Measurements from ENCODE around the gene ZNF883.

The ZNF883 gene

DNA sequence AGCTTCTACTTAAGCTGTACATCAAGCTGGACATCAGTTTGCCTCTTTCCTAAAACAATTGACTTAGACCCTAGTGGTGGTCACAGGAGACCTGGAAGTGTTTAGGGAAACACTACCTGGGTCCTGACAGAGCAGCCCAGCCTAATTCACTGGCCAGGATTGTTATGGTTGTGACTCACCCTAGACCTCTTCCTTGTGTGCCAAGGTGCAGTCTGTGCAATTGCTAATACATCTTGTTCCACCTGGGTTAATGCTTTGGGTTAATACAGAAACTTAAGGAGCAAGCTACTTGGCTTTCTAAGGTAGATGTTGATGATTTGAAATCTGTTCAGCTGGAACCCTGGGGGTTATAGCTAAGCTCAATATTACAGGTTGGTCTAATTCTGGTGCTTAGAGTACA, 72.6 kb downstream of the ZNF883 start:
- DNase-seq: no peak
- Histone ChIP-seq H3K9ac (ENCODE audit: low read length) (no peak overlapping the region), H2AFZ (ENCODE audit: low read length) (no peak overlapping the region), H3K9me2 (replicated peaks; ENCODE audit: insufficient read depth, low read length) (no peaks in the 10 kb centered on the region), H4K20me1 (ENCODE audit: insufficient read depth, low read length) (no peaks in the 10 kb centered on the region), H3K27ac (ENCODE audit: low read length) (no peak overlapping the region), H3K4me3 (ENCODE audit: low read length) (no peak overlapping the region), H3K4me1 (ENCODE audit: low read length) (no peaks in the 10 kb centered on the region), H3K36me3 (replicated peaks; ENCODE audit: insufficient read depth, low read length) (no peaks in the 10 kb centered on the region), H3K4me2 (ENCODE audit: low read depth, low read length) (no peak overlapping the region), H3K79me2 (ENCODE audit: low read length) (no peaks in the 10 kb centered on the region), H3F3A (ENCODE audit: insufficient read depth, low read length) (no peaks in the 10 kb centered on the region), H3K9me3 (replicated peaks; ENCODE audit: insufficient read depth, low read length) (no peaks in the 10 kb centered on the region), H3K27me3 (replicated peaks; ENCODE audit: insufficient read depth, low read length) (no peaks in the 10 kb centered on the region)
- TF ChIP-seq EZH2phosphoT487 (IDR thresholded peaks at IDR 0.05; ENCODE audit: low read length) (no peak), EZH2 (optimal IDR thresholded peaks at IDR 0.05; ENCODE audit: low read depth, low read length) (no peak)
- TF ChIP-seq, protein P1, sequence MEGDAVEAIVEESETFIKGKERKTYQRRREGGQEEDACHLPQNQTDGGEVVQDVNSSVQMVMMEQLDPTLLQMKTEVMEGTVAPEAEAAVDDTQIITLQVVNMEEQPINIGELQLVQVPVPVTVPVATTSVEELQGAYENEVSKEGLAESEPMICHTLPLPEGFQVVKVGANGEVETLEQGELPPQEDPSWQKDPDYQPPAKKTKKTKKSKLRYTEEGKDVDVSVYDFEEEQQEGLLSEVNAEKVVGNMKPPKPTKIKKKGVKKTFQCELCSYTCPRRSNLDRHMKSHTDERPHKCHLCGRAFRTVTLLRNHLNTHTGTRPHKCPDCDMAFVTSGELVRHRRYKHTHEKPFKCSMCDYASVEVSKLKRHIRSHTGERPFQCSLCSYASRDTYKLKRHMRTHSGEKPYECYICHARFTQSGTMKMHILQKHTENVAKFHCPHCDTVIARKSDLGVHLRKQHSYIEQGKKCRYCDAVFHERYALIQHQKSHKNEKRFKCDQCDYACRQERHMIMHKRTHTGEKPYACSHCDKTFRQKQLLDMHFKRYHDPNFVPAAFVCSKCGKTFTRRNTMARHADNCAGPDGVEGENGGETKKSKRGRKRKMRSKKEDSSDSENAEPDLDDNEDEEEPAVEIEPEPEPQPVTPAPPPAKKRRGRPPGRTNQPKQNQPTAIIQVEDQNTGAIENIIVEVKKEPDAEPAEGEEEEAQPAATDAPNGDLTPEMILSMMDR (IDR thresholded peaks at IDR 0.05; ENCODE audit: low read length): no peak

- no peak for DNase-seq
- H3F3A ChIP-seq (ENCODE audit: insufficient read depth, low read length): no peaks in the 10 kb centered on the region
- no peaks in the 10 kb centered on the region for H3K79me2 ChIP-seq (ENCODE audit: low read length)
- no peak overlapping the region for H3K9ac ChIP-seq (ENCODE audit: low read length)
- no peaks in the 10 kb centered on the region for H3K9me2 ChIP-seq (replicated peaks; ENCODE audit: insufficient read depth, low read length)
- no peaks in the 10 kb centered on the region for H3K36me3 ChIP-seq (replicated peaks; ENCODE audit: insufficient read depth, low read length)
- H2AFZ ChIP-seq (ENCODE audit: low read length): no peak overlapping the region
- H4K20me1 ChIP-seq (ENCODE audit: insufficient read depth, low read length): no peaks in the 10 kb centered on the region
- no peak overlapping the region for H3K4me3 ChIP-seq (ENCODE audit: low read length)
- no peak for TF ChIP-seq EZH2 (optimal IDR thresholded peaks at IDR 0.05; ENCODE audit: low read depth, low read length)
- no peak for TF ChIP-seq EZH2phosphoT487 (IDR thresholded peaks at IDR 0.05; ENCODE audit: low read length)
- H3K4me2 ChIP-seq (ENCODE audit: low read depth, low read length): no peak overlapping the region
- no peak overlapping the region for H3K27ac ChIP-seq (ENCODE audit: low read length)
- H3K4me1 ChIP-seq (ENCODE audit: low read length): no peaks in the 10 kb centered on the region
- no peaks in the 10 kb centered on the region for H3K27me3 ChIP-seq (replicated peaks; ENCODE audit: insufficient read depth, low read length)
- H3K9me3 ChIP-seq (replicated peaks; ENCODE audit: insufficient read depth, low read length): no peaks in the 10 kb centered on the region
These were observed 78.3 kb downstream of the ZNF883 start for GRCh38 chr9:112933696-112934095.

GRCh38 chr9:112925058-112925641, 86.8 kb downstream of the ZNF883 start:
- H3F3A ChIP-seq (ENCODE audit: insufficient read depth, low read length): no peaks in the 10 kb centered on the region
- H3K9ac ChIP-seq (ENCODE audit: low read length): no peak overlapping the region
- no peaks in the 10 kb centered on the region for H4K20me1 ChIP-seq (ENCODE audit: insufficient read depth, low read length)
- no peak overlapping the region for H3K4me3 ChIP-seq (ENCODE audit: low read length)
- DNase-seq: peak; percentile 10
- H3K27me3 ChIP-seq (replicated peaks; ENCODE audit: insufficient read depth, low read length): no peaks in the 10 kb centered on the region
- no peaks in the 10 kb centered on the region for H3K36me3 ChIP-seq (replicated peaks; ENCODE audit: insufficient read depth, low read length)
- H3K79me2 ChIP-seq (ENCODE audit: low read length): no peaks in the 10 kb centered on the region
- H3K9me2 ChIP-seq (replicated peaks; ENCODE audit: insufficient read depth, low read length): no peaks in the 10 kb centered on the region
- H3K4me1 ChIP-seq (ENCODE audit: low read length): no peaks in the 10 kb centered on the region
- H3K4me2 ChIP-seq (ENCODE audit: low read depth, low read length): no peak overlapping the region
- H3K9me3 ChIP-seq (replicated peaks; ENCODE audit: insufficient read depth, low read length): no peaks in the 10 kb centered on the region
- no peak overlapping the region for H3K27ac ChIP-seq (ENCODE audit: low read length)
- H2AFZ ChIP-seq (ENCODE audit: low read length): no peak overlapping the region
- TF ChIP-seq, protein P1 (IDR thresholded peaks at IDR 0.05; ENCODE audit: low read length): peak; percentile 45
- TF ChIP-seq EZH2phosphoT487 (IDR thresholded peaks at IDR 0.05; ENCODE audit: low read length) (no peak), EZH2 (optimal IDR thresholded peaks at IDR 0.05; ENCODE audit: low read depth, low read length) (no peak)

DNA sequence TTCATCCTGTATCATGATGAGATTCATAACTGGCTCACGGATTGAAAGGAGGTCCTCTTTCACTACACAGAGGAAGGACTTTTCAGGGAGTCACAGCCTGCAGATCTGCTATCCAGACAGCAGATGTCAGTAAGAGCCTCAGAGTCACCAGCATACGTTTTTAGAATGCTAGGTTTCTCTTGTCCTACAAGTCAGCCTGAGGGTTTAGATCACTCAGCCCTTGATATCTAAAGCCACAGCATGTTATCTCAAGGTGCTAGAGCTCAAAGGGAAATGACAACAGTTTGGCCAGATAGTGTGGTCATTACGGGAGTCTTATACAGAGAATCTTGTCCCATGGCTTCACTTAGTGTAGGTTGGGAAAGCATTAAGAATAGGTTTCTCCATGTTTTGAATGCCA, 90.4 kb downstream of the ZNF883 start:
- Histone ChIP-seq H3K9me2 (replicated peaks; ENCODE audit: insufficient read depth, low read length) (no peaks in the 10 kb centered on the region), H4K20me1 (ENCODE audit: insufficient read depth, low read length) (no peaks in the 10 kb centered on the region), H3K36me3 (replicated peaks; ENCODE audit: insufficient read depth, low read length) (no peaks in the 10 kb centered on the region), H3K79me2 (ENCODE audit: low read length) (no peaks in the 10 kb centered on the region), H3K9me3 (replicated peaks; ENCODE audit: insufficient read depth, low read length) (no peaks in the 10 kb centered on the region), H3K4me3 (ENCODE audit: low read length) (no peak overlapping the region), H2AFZ (ENCODE audit: low read length) (no peak overlapping the region), H3K4me2 (ENCODE audit: low read depth, low read length) (no peak overlapping the region), H3K4me1 (ENCODE audit: low read length) (no peaks in the 10 kb centered on the region), H3K27me3 (replicated peaks; ENCODE audit: insufficient read depth, low read length) (no peaks in the 10 kb centered on the region), H3F3A (ENCODE audit: insufficient read depth, low read length) (no peaks in the 10 kb centered on the region), H3K9ac (ENCODE audit: low read length) (no peak overlapping the region), H3K27ac (ENCODE audit: low read length) (no peak overlapping the region)
- peak; percentile 65 for DNase-seq
- TF ChIP-seq EZH2phosphoT487 (IDR thresholded peaks at IDR 0.05; ENCODE audit: low read length): no peak
- TF ChIP-seq, protein P1 (IDR thresholded peaks at IDR 0.05; ENCODE audit: low read length): peak; percentile 65
